Effector CD8-positive, alpha-beta T cell (primary cell): ENCODE measurements around the gene KIAA0825.

ENCODE experiments used
- DNase-seq: peaks from one replicate; lab custom pipeline; 2025; lab: John Stamatoyannopoulos, UW

Gene KIAA0825

DNA sequence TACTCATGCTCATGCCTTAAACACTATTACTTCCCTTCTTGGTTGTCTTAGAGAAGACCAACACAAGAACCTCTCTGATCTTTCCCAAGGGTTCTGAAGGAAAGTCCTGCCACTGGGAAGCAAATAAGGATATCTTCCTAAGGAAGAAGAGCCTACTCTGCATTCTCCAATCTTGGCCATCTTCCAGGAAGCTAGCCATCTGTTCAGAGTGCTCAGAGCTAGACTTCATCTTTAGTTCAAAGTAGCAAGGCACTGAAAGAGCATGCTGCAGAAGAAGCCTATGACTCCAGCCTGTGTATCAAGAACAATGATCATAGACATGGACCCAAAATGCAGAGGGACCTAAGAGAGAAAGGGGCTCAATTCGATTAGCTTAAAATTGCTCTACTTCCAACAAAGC, 114.7 kb downstream of the KIAA0825 start:
- no peak for DNase-seq

DNA sequence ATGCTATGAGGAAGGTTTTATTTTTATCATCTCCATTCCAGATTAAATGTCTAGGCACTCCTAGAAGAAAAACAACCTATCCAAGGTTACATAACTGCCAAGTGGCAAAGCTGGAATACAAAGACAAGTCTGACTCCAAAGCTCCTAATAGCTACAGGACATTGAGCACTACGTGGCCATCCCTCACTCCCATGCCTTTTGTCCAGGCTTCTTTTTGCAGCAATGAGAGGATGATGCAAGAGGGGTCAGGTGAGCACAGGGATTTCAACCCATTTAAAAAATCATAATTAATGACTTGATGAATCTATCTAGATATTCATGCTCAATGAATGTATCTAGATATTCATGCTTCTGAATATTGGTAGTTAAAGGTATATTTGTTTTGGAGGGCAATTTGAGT, 117.0 kb downstream of the KIAA0825 start:
- DNase-seq, result no peak

DNA sequence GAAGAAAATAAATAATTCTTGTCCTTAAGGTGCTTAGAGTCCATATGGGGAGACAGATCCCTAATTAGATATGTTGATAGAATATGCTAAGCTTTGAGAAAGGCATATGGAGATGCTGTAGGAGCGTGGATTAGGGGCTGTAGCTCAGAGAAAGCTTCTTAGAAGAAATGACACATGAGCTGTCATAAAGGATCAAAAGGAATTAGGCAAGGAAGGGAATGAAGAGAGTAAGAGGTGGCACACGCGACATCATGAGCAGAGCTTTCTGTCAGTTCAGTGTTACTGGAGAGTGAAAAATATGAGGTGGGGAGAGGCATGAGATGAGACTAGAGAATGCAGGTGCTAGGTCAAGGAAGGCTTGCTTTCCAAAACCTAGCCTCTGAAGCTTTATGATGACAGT, 118.6 kb downstream of the KIAA0825 start:
- no peak for DNase-seq

DNA sequence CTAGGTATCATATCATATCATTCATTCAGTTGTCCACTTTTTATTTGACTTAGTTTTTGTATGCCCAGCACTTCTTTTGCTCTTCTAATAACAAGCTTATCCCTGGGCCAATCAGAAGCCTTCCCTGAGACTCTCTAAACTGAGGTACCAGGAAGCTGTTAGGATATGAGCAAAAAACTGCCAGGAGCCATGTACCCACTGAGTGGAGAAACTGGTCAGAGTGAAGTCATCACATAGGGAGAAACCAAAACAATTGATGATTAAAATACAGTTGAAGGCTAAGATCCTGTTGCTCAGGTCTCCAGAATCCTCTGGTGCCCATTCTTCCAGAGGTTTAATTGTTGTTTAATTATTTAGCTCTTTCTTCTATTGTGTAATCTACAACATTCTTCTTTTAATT, 120.2 kb downstream of the KIAA0825 start:
- DNase-seq, result no peak

DNA sequence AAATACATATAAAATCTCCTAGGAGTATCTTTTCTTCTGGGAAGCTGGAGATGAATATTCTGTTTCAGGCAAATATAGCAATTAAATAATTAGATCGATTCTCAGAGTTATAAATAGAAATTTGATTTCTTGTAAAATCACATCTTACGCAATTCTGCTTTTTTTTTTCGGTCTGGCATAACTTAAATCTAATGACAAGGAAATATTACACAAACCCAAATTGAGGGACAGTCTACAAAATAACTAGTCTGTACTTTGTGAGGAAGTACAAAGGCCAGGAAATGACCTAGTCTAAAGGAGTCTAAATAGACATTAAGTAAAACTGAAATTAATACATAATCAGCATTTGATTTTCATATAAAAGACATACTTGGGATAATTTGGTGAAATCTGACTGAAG, 133.3 kb downstream of the KIAA0825 start:
- DNase-seq, result no peak

DNA sequence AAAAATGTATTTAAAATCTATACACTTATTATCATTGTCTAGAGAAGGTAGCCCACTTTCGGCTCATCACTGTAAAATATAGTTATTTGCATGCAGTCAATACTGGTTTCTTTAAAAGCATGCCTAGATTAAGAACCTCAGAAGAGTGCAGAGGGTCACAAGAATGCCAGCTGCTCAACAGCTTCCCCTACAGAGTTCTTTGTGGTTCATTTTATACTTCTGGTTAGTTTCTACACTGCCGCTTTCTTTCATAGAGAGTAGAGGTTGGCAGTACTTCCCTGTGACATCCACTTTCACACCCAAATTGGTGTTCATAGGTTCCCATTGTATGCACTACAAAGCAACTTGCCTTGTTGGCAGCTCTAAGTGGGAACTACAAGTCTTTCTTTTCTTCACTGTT, 137.3 kb downstream of the KIAA0825 start:
- no peak for DNase-seq

DNA sequence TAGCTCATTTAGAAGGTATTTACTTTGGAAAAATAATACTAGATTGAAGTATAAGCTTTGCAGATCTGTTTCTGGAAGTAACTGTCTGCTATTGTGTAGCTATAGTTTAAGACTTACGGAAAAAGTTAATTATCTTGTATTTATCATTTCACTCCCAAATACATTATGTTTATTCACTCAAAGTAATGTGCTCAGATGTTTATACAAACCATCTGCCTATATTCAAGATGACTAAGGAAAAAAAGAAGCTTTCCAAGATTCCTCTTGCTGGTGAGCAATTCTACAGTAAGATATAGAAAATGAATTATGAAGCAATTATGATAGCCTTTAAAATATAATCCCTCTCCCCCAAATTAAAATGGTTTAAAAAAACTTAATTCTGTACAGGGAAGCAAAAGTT, 137.9 kb downstream of the KIAA0825 start:
- DNase-seq, result no peak

DNA sequence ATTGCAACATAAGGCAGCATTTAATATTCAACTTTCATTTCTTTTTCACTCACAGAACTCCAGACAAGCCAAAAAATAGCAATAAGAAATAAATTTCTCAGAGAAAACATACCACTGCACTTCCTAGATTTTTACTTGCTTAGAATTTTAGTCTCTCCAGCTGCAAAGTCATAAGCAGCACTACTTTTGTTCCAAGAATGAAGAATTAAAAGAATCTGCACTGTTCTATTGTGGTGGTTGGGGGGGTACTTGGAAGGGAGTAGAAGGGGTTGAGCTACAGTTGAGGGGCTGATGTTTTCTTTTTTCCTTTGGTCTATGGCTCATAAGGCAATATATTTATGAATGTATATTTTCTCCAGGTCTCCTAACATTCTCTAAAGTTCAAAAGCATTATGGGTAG, 144.5 kb downstream of the KIAA0825 start:
- no peak for DNase-seq

DNA sequence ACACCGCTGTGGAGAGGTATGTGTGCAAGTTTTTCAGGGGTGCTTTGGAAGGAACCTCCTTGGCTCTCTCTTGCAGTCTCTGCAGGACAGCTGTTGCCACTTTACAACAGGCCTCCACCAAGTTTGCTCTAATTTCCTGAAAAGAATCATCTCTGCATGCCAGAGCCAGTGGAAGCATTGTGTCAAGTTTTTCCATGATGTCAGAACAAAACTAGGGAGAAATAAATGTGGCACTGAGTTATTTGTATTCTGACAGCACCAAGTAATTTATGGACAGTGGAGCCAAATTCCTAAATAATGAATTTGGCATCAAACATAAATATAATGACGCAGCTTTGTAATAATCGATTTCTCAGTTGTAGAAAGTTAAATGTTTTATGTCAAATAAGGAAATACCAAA, 146.9 kb downstream of the KIAA0825 start:
- no peak for DNase-seq

DNA sequence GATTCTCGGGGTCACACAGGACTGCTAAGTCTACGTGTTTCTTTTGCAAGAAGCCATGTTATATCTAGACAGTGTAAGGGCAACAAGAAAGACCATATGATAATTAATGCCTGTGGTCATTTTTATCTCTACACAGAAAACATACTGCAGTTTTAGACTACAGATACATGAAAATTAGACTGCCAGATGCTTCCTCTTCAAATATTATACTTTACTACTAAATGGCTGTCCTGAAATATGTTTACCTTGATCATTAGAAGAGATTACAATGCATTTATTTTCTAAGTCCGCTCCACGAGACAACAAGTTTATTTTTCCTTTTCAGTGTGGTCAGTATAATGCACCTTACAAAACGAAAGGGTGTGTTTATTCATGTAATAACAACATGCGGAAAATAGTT, 147.6 kb downstream of the KIAA0825 start:
- DNase-seq, result no peak

DNA sequence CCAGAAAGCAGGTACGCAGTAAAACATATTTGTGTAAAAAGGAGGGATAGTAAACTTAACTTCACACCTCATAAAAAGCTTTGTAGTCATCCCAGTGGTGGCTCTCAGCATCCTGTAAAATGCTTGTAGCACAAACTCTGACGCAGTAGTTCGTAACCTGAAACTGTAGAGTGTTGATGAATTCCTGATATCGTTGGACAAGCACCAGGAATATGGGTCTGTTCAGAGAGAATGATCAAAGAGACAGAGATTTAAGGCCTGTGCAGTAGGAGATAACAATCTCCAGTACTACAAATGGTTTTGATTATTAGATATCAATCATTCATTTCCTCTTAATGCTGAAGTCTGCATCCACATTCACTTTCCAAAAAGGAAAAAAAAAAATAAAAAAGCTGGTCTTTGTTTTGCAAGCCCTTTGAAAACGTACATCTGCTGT, 148.5 kb downstream of the KIAA0825 start:
- DNase-seq, result no peak

DNA sequence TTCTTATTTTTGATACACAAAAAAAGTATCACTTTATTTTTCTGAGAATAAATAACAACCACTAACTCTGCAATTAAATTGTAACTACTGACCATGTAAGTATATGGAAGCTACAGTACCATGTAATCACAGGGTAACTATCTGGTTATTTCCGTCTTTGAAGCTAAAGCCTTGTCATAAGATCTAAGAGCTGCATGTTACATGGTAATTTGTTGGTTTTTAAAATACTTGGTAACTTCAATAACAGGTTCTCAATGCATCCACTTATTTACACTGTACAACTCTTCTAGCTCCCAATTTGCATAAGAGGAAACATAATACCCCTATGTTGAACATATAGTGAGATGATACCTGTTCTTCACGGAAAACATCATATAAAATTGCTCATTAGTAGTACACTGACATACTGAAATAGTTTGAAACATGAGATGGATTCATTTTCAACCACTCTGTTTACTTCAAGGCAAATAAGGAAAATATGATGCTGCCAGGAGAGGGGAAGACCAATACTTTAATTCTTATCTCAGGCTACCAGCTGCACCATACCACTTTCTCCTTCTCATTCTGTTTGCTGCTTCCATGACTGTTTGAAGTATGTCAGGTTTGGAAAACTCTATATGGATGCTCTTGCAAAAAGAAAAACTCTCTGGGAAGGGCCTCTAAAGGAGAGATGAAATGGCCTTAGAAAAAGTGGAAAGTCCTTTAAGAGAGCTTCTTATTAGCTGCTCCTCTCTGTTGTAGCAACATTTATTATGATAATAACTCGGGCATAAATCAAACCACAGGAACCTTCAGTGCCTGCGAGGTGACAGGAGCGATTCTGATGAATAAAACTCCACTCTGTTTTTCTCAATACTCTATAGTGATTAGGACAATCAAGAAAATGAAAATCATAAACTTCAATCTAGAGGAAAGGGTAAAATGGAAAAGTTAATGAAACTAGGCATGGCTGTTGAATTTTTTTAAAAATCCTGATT, 150.2 kb downstream of the KIAA0825 start:
- DNase-seq, result no peak

DNA sequence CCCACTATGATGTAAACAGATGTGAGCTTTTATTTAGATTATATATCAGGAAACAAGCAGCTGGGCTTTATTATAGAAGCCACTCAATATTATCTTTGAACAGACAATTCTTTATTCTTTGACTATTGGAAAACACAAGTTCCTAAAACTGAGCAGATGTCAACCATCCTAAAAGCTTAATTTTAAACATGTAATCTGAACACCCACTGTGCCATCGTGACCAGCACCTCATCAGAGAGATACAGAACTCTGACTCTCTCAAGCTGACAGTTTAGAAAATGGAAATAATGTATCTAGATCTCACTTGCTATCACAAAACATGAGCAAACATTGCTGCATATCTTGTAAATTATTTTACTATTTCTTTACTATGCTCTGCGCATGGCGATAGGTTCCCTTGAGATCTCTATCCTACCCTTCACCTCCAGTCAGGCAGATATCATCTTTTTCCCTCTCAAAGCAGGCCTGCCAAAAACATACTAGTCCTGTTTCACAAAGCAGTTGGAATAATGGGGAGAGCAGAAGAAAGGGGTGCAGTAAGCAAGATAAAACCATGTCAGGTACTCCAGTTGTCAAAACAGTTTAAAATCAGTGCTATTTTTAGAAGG, 151.0 kb downstream of the KIAA0825 start:
- DNase-seq, result no peak

DNA sequence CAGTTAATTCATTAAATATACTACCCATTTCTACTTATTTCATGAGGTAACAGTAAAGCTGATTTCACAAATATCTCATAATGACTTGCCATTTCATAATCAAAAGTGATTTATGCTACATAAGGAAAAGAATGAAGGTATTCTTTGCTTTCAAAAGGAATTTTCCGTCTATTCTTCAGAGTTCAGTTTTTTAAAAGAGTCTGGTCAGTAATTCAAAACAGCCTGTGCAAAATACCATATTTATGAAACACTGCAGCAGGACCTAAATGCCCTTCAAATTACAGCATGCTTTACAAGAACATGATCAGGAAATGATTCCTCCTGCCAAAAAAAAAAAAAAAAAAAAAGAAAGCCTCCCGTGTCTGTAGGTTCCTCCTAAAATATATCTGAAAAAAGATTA, 154.7 kb downstream of the KIAA0825 start:
- DNase-seq, result no peak

DNA sequence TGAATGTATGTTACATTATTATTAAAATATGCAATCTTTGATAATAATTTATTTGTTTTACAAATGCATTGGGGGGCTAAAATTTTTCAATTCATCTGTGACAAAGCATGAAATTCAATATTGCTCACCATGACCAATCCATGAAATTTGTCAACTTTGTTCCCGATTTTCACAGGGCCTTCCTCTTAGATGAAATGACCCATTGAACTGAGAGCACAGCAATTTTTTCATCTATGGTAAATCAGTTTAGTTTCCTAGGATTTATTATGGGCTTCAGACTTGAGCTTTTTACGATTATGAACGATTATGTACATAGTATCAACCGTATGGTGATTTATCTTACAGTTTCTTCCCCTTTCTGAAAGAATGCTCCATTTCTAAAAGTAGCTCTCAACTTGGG, 157.3 kb downstream of the KIAA0825 start:
- no peak for DNase-seq

DNA sequence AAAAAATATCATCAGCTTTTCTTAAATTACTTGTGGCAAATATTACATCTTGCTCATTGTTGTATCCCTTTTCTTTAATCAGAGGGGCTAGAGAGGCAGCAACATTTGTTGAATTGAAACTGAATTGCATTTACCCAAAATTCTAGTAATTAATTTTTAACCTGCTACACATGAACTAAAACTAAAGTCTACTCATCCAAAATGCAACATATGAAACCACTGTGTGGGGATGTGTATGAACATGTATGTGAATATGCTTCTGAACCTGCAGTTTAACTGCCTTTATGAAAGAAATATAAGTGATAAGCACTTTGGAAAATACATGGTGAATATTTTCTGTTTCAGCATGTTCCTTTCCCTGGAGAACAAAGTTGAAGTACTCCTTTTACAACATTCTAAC, 158.5 kb downstream of the KIAA0825 start:
- DNase-seq, result no peak

DNA sequence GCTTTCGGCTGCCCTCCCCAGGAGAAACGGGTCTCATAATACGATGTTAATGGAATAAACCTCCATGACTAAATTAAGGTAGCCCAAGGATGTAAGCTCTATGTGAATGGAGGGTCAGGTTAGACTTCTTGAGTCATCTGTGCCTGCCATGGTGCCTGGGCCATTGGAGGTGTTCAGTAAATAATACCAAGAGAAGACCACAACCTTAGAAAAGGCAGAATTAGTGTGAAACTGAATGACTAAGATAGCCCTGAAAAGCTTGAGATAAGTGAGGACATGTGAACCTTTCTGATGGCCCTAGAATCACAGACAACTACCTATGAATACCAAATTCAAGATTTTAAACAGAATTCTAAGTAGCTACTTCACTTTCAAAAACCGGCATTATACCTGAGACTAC, 160.6 kb downstream of the KIAA0825 start:
- DNase-seq, result no peak

DNA sequence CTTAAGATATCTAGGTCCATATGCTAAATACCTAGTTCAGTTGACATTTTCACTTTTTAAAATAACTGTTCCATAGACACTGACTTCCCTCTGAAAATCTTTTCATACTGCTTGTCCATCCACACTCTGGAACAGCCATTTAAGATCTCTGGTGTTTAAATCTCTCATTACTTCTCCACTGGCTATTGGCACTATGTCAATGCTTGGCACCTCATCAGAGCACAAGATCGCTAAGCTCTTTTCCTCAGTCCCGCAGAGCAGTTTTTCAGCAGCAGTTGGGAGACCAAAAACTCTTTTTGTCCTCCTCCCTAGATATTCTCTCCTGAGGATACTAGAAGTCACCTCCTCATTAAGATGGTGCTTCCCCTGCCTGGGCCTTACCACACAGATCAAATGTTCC, 172.7 kb downstream of the KIAA0825 start:
- no peak for DNase-seq

DNA sequence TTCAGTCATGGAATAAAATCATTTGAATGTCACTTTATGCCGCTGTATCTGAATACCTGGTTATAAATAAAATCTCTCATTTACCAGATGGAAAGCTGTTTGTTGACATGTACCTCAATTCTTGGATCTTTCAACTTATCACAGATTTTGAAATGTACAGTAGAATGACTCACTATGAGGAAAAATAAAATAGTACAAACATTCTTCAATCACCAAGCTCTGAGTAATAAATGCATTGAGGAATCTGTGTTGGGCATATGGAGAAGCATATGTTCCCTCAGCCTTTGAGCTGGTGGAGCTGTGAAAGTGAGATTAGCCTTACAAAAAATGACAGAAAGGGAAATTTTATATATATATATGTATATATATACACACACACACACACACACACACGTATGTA, 175.4 kb downstream of the KIAA0825 start:
- DNase-seq, result no peak

DNA sequence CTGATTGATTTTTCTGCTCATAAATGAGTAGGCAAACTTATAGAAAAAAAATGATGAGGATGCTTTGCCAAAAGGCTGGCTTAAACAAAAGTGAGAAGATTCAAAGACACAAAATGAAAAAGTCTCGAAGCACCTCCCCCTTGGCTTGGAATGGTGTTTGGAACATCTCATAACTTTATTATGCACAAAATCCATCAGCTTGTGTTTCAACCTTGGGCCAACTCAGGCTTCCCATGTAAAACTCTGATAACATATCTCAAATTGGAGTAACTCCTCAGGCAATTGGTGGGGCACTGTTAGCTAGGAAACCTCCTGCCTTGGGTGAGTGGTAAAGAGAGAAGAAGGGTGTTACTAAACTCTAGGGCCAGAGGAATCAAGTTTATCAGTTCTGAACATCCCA, 176.3 kb downstream of the KIAA0825 start:
- no peak for DNase-seq

DNA sequence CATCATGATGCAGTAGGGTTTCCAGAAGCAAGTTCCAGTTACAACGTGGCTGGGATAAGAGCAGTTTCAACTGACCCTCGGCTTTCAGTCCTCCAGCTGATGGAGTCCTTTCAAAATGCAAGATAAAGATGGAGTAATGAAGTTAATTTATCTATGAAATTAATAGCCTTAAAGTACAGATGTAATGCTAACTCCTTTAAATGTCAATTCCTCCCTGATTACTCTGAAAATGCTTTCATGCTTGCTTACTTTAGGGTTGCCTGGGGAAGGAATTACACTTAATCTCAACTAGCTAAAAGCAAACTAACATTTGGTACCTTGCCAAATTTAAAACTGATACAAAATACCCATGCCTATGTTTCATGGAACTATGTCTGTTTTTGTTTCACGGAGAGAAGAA, 178.4 kb downstream of the KIAA0825 start:
- no peak for DNase-seq

DNA sequence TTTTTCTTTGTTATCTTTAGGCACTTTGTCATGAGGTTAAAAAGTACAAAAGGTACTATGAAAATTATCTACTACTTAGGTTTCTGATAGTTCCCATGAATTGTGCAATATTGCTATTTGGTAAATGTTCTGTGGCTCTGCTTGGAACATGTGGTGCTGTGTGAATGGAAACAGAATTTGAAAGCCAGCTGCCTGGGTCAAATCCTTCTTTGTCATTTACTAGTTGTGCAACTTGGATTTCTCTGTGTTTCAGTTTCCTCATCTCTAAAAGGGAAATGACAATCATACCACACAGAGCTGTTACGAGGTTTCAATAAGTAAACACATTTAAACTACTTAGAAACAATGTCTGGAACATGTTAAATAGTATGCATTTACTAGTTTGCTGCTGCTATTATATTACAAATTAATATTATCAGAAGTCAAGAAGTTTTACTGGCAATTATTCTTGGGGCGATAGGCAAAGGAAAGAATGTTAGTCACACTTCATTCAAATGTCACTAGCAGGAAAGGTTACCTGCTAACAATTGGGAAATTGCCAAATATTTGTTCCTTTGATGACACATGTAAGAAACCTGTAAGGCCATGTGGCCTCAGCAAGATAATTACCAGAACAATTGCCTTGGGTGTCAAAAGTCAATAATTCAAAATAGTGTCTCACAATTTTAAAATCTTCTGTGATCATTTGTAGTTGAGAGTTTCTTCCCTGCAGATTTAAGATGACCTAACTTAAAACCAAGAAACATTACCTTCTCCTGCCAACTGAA, 184.8 kb downstream of the KIAA0825 start:
- no peak for DNase-seq

DNA sequence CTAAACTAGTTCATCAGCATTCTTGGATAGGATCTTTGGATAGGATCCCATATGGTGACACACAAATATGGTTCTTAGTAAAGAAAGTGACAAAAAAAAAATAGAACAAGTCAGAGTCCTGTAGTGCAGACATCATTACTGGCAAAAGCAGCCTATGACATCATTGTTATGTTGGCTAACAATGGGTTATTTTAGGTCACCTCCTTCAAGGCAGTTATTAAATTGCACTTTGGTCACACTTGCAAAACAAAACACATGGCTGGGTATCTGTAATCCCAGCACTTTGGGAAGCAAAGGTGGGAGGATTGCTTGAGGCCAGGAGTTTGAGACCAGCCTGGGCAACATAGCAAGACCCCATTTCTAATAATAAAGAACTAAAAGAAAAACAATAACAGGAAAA, 185.9 kb downstream of the KIAA0825 start:
- no peak for DNase-seq
